BJ (cell line): Measurements from ENCODE around the gene EID3. TPM values are rescaled to one million over a fixed set of nuclear protein-coding genes. Genes with fewer than 3 reads are reported as not detected.
A peak's percentile ranks its signal among the peaks of the same experiment; 100 is the strongest.

Experiments used
- CTCF ChIA-PET: fragments of 350-600 bp; formaldehyde crosslinking; extraction: SDS; loops from one replicate; lab custom pipeline; 2021; ENCODE audit warnings: antibody characterized with exemption, inconsistent platforms; lab: Yijun Ruan, JAX
- POLR2A ChIA-PET: fragments of 300-600 bp; sonication (Branson Sonifier 250); formaldehyde crosslinking; extraction: SDS; loops from one replicate; lab custom pipeline; 2021; ENCODE audit warnings: antibody characterized with exemption; lab: Charles Lee
- DNase-seq: peaks from one replicate; pipeline ENCODE4 v3.0.0-alpha.2; 2011; ENCODE audit warnings: low read depth
- H3K27me3 ChIP-seq: 2 replicates; pipeline ENCODE4 v1.6.0; 2011; ENCODE audit warnings: low read length; ENCODE audit not compliant: control insufficient read depth, insufficient read depth
- H3K36me3 ChIP-seq: 2 replicates; pipeline ENCODE4 v1.5.1; 2011; ENCODE audit warnings: low read length; ENCODE audit not compliant: control insufficient read depth, insufficient read depth
- H3K4me3 ChIP-seq: 2 replicates; pipeline ENCODE4 v1.5.1; 2011; ENCODE audit warnings: low read depth, mild to moderate bottlenecking, control low read depth, low read length
- CTCF ChIP-seq: IDR thresholded peaks from 2 replicates; pipeline ENCODE4 v1.5.1; 2011; ENCODE audit warnings: low read depth, mild to moderate bottlenecking, control low read depth, inconsistent platforms, low read length, moderate library complexity; ENCODE audit not compliant: insufficient read depth
- polyA plus RNA-seq: library from polyadenylated mRNA; depleted of rRNA; stranded (reverse); fragments of >200 nt; gene quantifications from 2 replicates; pipeline ENCODE4 v1.2.3, GENCODE V29; 2011

Gene EID3
- polyA plus RNA-seq, 1 experiment = 2.0 TPM

- ChIA-PET CTCF (no interaction called here), POLR2A (no interaction called here)
- Histone ChIP-seq H3K27me3 (no peaks in the 10 kb centered on the region), H3K36me3 (peaks cover 16% of the 10 kb centered on the region), H3K4me3 (no peak overlapping the region)
- no peak for DNase-seq
- TF ChIP-seq CTCF = no peak
Observed at GRCh38 chr12:104296718-104297117, 6.8 kb upstream of the EID3 start.

DNA sequence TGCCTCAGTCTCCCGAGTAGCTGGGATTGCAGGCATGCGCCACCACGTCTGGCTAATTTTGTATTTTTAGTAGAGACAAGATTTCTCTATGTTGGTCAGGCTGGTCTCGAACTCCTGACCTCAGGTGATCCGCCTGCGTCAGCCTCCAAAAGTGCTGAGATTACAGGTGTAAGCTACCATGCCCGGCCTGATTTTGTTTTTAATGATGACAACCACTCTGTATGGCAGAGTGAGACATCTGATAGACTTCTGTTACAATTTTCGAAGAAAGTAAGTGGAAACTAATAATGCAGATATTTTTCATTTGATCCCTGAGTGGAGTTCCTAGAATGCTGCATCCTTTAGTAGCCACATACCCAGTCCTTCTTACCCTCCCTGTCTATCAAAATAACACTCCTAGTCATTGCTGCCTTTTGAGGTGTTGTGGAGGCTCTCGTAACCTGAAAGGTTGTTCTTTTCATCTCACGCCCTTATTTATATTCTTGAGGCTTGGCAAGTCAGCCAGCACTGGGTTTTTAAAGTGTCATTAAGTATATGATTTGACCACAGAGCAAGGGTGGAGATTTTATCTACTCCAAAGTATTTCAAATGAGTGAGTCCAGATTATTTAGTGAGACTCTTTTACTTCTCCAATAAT lies 5.9 kb upstream of the EID3 start:
- ChIA-PET CTCF (interaction anchor here (1.6 kb wide), 1 partner anchor 11 kb away, joined by 5 read pairs; no protein-coding TSS in a partner anchor), POLR2A (interaction anchor here (0.7 kb wide), 1 partner anchor 52 kb away, joined by 3 read pairs; no protein-coding TSS in a partner anchor)
- Histone ChIP-seq H3K36me3 (peaks cover 13% of the 10 kb centered on the region), H3K27me3 (no peaks in the 10 kb centered on the region), H3K4me3 (no peak overlapping the region)
- no peak for DNase-seq
- no peak for TF ChIP-seq CTCF

- Histone ChIP-seq H3K27me3 (no peaks in the 10 kb centered on the region), H3K36me3 (peaks cover 14% of the 10 kb centered on the region), H3K4me3 (no peak overlapping the region)
- DNase-seq = no peak
- ChIA-PET CTCF (interaction anchor here (1.3 kb wide), 1 partner anchor 11 kb away, joined by 3 read pairs; no protein-coding TSS in a partner anchor), POLR2A (interaction anchor here (0.6 to 0.7 kb wide), 2 partner anchors 8 to 25 kb away, joined by 3 read pairs; no protein-coding TSS in a partner anchor)
- TF ChIP-seq CTCF = no peak
Observed at GRCh38 chr12:104299842-104300481, 3.6 kb upstream of the EID3 start.

- no peak for DNase-seq
- CTCF ChIA-PET = interaction anchor here (0.7 to 1.2 kb wide), 3 partner anchors 89 to 104 kb away, joined by 3 to 5 read pairs (median 3); partner anchors contain the start of gene TXNRD1
- H3K27me3 ChIP-seq = no peaks in the 10 kb centered on the region
- no peak for TF ChIP-seq CTCF
- H3K36me3 ChIP-seq = peaks cover 8% of the 10 kb centered on the region
- H3K4me3 ChIP-seq = peak overlapping the region; percentile 46
- POLR2A ChIA-PET = no interaction called here
Observed at GRCh38 chr12:104304261-104305009, 896 bp downstream of the EID3 start.

DNA sequence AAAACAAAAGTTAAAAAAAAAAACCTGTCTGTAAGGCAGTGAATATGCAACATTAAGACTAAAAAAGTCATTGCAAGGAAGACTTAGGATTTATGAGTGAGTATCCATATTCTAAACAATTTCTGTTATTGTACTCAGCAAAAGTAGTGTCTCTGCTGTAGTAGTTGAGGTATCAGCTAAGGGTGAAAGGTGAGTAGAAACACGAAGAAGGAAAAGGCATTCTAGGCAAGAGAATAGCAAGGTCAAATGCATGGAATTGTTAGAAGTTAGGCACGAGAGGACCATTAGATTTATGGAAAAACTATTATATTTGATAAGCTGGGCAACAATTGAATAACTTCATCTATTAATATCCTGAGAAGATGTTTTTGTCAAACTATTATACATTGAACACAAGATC lies 1.8 kb downstream of the EID3 start:
- ChIA-PET POLR2A (no interaction called here), CTCF (interaction anchor here (0.7 to 1.3 kb wide), 3 partner anchors 34 to 248 kb away, joined by 3 to 4 read pairs (median 4); no protein-coding TSS in a partner anchor)
- no peak for TF ChIP-seq CTCF
- peaks cover 10% of the 10 kb centered on the region for H3K36me3 ChIP-seq
- DNase-seq = no peak
- no peak overlapping the region for H3K4me3 ChIP-seq
- H3K27me3 ChIP-seq = no peaks in the 10 kb centered on the region
